Stimulated activated CD4-positive, alpha-beta T cell treated with anti-CD3 and anti-CD28 coated beads, Interleukin-2, amount 100 ng/mL, for 48 hours (primary cell): ENCODE results near the gene HEATR1.
"Not testable (repeated sequence)": the region's sequence is repeated elsewhere in the genome, so short reads cannot be mapped to it uniquely, and the experiment has no call there.

ENCODE experiments used
- DNase-seq, 2 donors: peaks; one replicate each; pipeline ENCODE4 v3.0.0-alpha.2; 2020

Gene HEATR1

DNA sequence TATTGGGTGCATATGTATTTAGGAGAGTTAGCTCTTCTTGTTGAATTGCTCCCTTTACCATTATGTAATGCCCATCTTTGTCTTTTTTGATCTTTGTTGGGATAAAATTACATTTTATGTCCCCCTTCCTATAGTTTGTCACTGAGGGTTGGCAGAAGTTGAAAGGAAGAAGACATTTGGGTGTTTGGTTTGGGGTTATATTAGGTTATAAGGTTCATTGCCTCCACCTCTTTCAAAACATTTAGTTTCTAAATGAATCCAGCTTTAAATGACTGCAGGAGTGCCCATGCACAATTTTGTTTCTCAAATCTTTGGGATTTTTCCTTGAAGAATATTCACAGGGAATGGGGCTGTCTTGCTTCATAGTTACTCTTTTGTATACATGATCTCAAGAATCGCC, 95.1 kb downstream of the HEATR1 start:
- no peak for DNase-seq

DNA sequence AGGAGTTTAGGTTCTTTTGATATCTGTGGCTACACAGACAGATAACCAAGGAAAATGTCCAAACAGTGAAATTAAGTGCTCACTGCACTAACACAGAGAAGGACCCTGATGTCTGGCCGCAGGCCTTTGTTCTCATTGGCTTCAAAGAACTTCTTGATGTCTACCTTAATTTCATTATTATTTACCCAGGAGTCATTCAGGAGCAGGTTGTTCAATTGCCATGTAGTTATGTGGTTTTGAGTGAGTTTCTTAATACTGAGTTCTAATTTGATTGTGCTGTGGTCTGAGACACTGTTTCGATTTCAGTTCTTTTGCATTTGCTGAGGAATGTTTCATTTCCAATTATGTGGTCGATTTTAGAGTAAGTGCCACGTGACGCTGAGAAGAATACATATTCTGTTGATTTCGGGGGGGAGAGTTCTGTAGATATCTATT, 95.7 kb downstream of the HEATR1 start:
- DNase-seq, result no peak

DNA sequence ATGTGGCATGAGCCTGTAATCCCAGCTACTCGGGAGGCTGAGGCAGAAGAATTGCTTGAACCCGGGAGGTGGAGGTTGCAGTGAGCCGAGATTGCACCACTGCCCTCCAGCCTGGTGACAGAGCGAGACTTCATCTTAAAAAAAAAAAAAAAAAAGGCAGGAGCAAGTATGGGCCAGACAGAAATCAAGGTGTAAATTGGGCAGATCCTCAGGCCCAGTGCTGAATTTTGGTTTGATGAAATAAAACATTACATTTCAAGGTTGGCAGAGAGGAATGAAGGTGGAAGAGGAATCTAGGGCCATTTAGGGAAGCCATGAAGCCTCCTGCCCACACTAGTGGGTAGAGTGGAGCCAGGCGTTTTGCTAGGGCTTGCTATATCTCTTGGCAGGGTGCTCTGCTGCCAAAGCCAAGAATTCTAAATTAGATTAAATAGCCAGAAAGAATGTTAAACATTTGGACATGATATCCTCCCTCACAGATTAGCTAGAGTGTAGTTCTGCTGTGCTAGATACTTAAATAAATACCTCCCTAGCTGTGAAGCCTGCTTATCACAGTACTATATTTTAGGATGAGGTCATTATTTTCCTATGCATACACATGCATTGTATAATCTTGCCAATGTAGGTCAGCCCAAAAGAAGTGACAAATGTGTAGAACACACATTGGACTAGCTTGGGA, 97.2 kb downstream of the HEATR1 start:
- no peak for DNase-seq

DNA sequence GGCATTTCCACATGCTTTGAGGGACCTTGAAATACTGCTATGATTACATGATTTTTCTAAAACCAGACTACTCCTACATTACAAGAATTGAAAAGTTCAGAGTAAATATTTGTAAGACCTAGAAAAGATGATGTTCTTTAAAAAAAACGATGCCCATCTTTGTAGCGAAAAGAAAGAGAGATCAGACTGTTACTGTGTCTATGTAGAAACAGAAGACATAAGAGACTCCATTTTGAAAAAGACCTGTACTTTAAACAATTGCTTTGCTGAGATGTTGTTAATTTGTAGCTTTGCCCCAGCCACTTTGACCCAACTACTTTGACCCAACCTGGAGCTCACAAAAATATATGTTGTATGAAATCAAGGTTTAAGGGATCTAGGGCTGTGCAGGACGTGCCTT, 100.0 kb downstream of the HEATR1 start:
- DNase-seq, result not testable (repeated sequence)

DNA sequence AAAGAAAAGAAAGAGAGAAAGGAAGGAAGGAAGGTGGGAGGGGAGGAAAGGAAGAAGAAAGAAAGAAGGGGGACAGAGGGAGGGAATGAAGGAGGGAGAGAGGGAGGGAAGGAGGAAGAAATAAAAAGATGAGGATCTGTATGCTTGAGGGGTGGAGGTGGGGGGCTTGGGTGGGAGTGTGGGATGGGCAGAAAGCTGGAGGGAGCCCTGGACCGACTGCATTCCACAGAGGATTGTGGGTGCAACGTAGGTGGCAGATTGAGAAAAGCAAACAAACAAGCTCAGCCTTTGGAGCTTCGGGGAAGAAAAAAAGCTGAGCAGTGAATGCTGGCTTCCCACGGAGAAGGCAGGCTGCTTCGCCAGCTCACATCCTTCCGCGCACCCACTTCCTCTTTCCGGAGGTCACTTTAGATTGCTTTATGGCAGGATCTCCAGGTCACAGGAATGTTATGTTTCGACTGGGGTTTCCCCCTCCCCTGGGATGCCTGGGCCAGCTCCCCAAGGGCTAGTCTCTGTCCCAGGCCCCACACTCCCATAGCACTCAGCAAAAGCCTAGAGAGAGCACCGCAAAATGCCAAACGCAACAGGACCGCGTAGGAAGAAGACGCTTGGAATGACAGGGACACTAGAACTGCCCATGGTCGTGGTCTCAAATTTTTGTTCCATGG, 101.2 kb downstream of the HEATR1 start:
- DNase-seq, result no peak

DNA sequence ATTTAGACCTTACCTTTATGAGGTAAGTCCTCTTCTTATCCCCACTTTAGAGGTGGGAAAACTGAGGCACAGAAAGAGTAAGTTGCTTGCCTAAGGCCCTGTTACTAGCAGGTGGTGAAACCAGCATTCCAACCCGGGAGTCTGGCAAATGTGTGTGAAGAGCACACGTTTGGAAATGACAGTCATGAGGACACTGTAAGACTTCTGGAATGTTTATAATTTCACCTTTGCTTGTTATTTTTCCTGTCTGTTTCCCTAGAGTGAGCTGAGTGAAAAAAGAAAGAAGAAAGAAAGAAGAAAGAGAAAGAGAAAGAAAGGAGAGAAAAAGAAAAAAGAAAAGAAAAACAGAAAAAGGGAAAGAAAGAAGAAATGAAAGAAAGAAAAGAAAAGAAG, 101.7 kb downstream of the HEATR1 start:
- DNase-seq, result no peak

DNA sequence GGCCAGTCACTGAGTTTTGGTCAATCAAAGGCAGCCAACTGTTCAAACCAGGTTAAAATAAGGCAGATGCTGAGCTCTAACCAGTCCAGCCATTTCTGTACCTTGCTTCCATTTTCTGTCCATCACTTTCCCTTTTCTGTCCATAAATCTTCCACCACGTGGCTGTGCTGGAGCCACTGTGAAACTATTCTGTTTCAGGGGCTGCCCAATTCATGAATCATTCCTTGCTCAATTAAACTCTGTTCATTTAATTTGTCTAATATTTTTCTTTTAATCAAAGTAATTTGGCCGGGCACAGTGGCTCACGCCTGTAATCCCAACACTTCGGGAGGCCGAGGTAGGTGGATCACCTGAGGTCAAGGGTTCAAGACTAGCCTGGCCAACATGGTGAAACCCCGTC, 103.2 kb downstream of the HEATR1 start:
- no peak for DNase-seq
